ENCODE data around the gene AP3D1. TPM values are rescaled to one million over a fixed set of nuclear protein-coding genes. Genes with fewer than 3 reads are reported as not detected.

AP3D1 gene
- total and polyA plus RNA-seq, 9 donors = 36.7 to 102 (median 70.2) TPM

GRCh38 chr19:2180881-2181632 is 29.7 kb upstream of the AP3D1 start:
- Histone ChIP-seq H3K27me3 (no peaks in the 10 kb centered on the region), H3K36me3 (no peaks in the 10 kb centered on the region), H3K27ac (no peak overlapping the region), H3K4me3 (no peak overlapping the region), H3K4me1 (ENCODE audit: insufficient read depth) (peaks cover 2% of the 10 kb centered on the region), H3K9me3 (no peaks in the 10 kb centered on the region)
- intact Hi-C loops (cut with DNase I) = no loop called here
- 74 to 76% (median 76%) methylated on average over 17 to 22 of the region's 22 CpGs for WGBS, 3 donors
- no peak for DNase-seq
- TF ChIP-seq CTCF (IDR thresholded peaks at IDR 0.05) (no peak), POLR2A (IDR thresholded peaks at IDR 0.05) (no peak), EP300 (IDR thresholded peaks at IDR 0.05) (no peak)

GRCh38 chr19:2180114-2180513 is 28.7 kb upstream of the AP3D1 start:
- WGBS, 3 donors = 87 to 90% (median 89%) methylated on average over 19 of the region's 19 CpGs

GRCh38 chr19:2179095-2179494 is 27.7 kb upstream of the AP3D1 start:
- no peak for DNase-seq
- peaks cover 6% of the 10 kb centered on the region for H3K4me1 ChIP-seq (ENCODE audit: insufficient read depth)

More at GRCh38 chr19:2180114-2180513, 28.7 kb upstream of the AP3D1 start:
- Histone ChIP-seq H3K4me3 (no peak overlapping the region), H3K27ac (no peak overlapping the region), H3K36me3 (no peaks in the 10 kb centered on the region), H3K9me3 (no peaks in the 10 kb centered on the region), H3K4me1 (ENCODE audit: insufficient read depth) (peaks cover 3% of the 10 kb centered on the region), H3K27me3 (no peaks in the 10 kb centered on the region)
- DNase-seq = no peak
- TF ChIP-seq POLR2A (IDR thresholded peaks at IDR 0.05) (no peak), CTCF (IDR thresholded peaks at IDR 0.05) (no peak), EP300 (IDR thresholded peaks at IDR 0.05) (no peak)
- intact Hi-C loops (cut with DNase I) = no loop called here

GRCh38 chr19:2176337-2176994 is 25.1 kb upstream of the AP3D1 start:
- intact Hi-C loops (cut with DNase I) = no loop called here
- no peak overlapping the region for H3K4me3 ChIP-seq
- peaks cover 22% of the 10 kb centered on the region for H3K4me1 ChIP-seq (ENCODE audit: insufficient read depth)
- DNase-seq = no peak
- H3K27ac ChIP-seq = no peak overlapping the region
- no peaks in the 10 kb centered on the region for H3K36me3 ChIP-seq
- H3K9me3 ChIP-seq = no peaks in the 10 kb centered on the region
- no peaks in the 10 kb centered on the region for H3K27me3 ChIP-seq
- TF ChIP-seq CTCF (IDR thresholded peaks at IDR 0.05) (no peak), POLR2A (IDR thresholded peaks at IDR 0.05) (no peak), EP300 (IDR thresholded peaks at IDR 0.05) (no peak)
- 84 to 88% (median 85%) methylated on average over 22 of the region's 22 CpGs for WGBS, 3 donors

More at GRCh38 chr19:2179095-2179494, 27.7 kb upstream of the AP3D1 start:
- Histone ChIP-seq H3K9me3 (no peaks in the 10 kb centered on the region), H3K27me3 (no peaks in the 10 kb centered on the region), H3K27ac (no peak overlapping the region), H3K36me3 (no peaks in the 10 kb centered on the region), H3K4me3 (no peak overlapping the region)
- intact Hi-C loops (cut with DNase I) = no loop called here
- WGBS, 3 donors = 91 to 96% (median 92%) methylated on average over 16 to 17 of the region's 17 CpGs
- TF ChIP-seq CTCF (IDR thresholded peaks at IDR 0.05) (no peak), EP300 (IDR thresholded peaks at IDR 0.05) (no peak), POLR2A (IDR thresholded peaks at IDR 0.05) (no peak)

Measured in ovary (tissue), 9 donors.